ENCODE measurements around the gene AKR1B15.
"Not testable (repeated sequence)": the region's sequence is repeated elsewhere in the genome, so short reads cannot be mapped to it uniquely, and the experiment has no call there.

The AKR1B15 gene

DNA sequence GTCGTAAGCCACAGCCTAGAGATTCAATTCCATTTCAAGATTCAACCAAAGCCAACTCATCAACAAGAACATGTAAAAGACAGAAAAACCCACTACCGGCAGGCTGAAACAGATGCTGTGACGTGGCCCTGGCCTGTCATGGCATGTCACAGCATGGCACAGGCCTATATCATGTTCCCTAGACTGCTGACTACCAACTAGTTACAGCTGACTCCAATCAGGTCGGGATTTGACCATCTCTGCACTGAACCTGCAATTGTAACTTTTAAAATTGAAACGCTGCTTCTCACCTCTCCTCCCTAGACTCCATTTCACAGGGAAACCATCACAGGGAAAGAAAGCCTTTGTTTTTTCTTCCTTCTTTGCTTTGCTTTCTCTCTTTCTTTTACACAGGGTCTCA lies 12.7 kb downstream of the AKR1B15 start:
- not testable (repeated sequence) for DNase-seq (ENCODE audit: low read depth, low spot score)

GRCh38 chr7:134562136-134562535 lies 13.2 kb downstream of the AKR1B15 start:
- no peak for DNase-seq (ENCODE audit: low read depth, low spot score)

GRCh38 chr7:134563398-134563749 lies 14.5 kb downstream of the AKR1B15 start:
- DNase-seq (ENCODE audit: low read depth, low spot score), result not testable (repeated sequence)

- no peak for DNase-seq (ENCODE audit: low read depth, low spot score)
These were observed 16.8 kb downstream of the AKR1B15 start for GRCh38 chr7:134565643-134566136.

- DNase-seq (ENCODE audit: low read depth, low spot score), result no peak
These were observed 18.5 kb downstream of the AKR1B15 start for GRCh38 chr7:134567368-134567767.

GRCh38 chr7:134569962-134570361 lies 21.1 kb downstream of the AKR1B15 start:
- not testable (repeated sequence) for DNase-seq (ENCODE audit: low read depth, low spot score)

GRCh38 chr7:134571101-134571500 lies 22.2 kb downstream of the AKR1B15 start:
- DNase-seq (ENCODE audit: low read depth, low spot score), result no peak

DNA sequence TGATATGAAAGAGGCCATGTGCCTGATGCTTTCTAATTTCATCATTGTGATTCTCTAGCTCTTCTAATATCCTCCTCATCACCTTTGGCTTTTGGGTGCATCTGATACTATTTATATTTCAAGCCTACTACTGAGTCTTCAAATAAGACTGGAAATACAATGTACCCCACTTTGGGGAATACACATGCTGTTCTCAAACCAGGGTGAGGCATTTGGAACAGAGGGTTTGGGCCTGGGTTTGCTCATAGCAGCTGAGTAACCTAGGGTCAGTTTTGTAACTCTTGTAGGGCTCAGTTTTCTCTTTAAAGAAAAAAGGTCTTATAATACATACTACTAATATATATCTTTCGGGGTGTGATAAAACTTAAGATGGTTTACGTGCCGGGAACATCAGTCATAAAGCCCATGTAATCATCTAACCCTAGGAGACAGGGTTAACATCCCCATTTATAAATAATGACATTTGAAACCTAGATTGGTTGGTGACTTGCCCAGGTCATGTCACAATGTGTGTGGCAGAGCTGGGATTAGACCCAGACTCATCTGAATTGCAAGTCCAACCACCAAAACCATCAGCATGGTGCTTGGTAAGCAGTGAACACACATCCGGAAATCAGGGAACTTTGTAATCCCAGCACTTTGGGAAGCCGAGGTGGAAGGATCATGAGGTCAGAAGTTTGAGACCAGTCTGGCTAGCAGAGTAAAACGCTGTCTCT lies 23.0 kb downstream of the AKR1B15 start:
- no peak for DNase-seq (ENCODE audit: low read depth, low spot score)

DNA sequence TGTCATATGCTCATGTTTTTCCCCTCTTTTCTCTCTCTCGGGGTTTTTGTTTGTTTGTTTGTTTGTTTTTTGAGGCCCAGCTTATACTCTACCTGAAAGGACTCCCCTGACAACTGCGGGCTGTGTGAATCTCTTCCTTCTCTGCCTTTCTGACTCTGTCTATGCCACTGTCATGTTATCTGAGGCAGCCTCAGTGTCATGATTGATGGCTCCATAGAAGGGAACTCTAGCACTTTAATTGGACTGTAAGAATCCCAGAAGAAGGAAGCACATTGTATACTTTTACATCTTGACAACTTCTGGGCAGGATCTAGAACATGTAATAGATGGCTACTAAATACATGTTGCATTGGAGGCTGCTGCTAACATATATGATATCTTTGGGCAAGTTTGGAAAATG lies 25.4 kb downstream of the AKR1B15 start:
- DNase-seq (ENCODE audit: low read depth, low spot score), result no peak

GRCh38 chr7:134584290-134584689 lies 35.4 kb downstream of the AKR1B15 start:
- no peak for DNase-seq (ENCODE audit: low read depth, low spot score)

DNA sequence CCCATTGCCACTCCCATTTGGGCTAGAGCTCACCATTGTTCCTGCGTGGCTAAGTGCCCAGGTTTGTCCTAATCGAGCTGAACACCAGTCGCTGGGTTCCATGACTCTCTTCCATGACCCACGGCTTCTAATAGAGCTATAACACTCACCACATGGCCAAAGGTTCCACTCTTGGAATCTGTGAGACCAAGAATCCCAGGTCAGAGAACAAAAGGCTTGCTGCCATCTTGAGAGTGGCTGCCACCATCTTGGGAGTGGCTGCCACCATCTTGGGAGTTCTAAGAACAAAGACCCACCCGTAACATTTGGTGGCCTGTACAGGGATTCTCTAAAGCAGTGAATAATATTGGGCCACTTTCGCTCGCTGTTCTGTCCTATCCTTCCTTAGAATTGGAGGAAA lies 37.0 kb downstream of the AKR1B15 start:
- DNase-seq (ENCODE audit: low read depth, low spot score), result no peak

GRCh38 chr7:134587750-134588149 lies 38.8 kb downstream of the AKR1B15 start:
- no peak for DNase-seq (ENCODE audit: low read depth, low spot score)

- DNase-seq (ENCODE audit: low read depth, low spot score), result no peak
These were observed 40.6 kb downstream of the AKR1B15 start for GRCh38 chr7:134589491-134589941.

GRCh38 chr7:134593530-134594392 lies 44.9 kb downstream of the AKR1B15 start:
- DNase-seq (ENCODE audit: low read depth, low spot score), result no peak

DNA sequence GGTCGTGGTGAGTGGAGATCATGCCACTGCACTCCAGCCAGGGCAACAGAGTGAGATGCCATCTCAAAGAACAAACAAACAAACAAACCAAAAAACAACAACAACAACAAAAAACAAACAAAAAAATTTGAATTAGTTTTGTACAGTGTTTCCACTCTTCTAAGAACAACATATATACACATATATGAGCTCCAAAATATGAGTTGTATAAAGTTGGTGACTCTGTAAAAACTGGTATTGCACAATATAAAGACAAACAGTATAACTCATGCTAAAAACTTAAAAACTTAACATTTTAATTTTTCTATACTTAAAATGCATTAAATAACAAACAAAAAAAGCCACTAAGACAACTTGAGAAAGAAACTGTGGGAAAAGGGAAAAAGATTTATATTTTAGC lies 46.0 kb downstream of the AKR1B15 start:
- no peak for DNase-seq (ENCODE audit: low read depth, low spot score)

- no peak for DNase-seq (ENCODE audit: low read depth, low spot score)
These were observed 50.5 kb downstream of the AKR1B15 start for GRCh38 chr7:134599371-134599770.

- DNase-seq (ENCODE audit: low read depth, low spot score), result no peak
These were observed 52.5 kb downstream of the AKR1B15 start for GRCh38 chr7:134601459-134601858.

- DNase-seq (ENCODE audit: low read depth, low spot score), result no peak
These were observed 54.1 kb downstream of the AKR1B15 start for GRCh38 chr7:134602881-134603451.

DNA sequence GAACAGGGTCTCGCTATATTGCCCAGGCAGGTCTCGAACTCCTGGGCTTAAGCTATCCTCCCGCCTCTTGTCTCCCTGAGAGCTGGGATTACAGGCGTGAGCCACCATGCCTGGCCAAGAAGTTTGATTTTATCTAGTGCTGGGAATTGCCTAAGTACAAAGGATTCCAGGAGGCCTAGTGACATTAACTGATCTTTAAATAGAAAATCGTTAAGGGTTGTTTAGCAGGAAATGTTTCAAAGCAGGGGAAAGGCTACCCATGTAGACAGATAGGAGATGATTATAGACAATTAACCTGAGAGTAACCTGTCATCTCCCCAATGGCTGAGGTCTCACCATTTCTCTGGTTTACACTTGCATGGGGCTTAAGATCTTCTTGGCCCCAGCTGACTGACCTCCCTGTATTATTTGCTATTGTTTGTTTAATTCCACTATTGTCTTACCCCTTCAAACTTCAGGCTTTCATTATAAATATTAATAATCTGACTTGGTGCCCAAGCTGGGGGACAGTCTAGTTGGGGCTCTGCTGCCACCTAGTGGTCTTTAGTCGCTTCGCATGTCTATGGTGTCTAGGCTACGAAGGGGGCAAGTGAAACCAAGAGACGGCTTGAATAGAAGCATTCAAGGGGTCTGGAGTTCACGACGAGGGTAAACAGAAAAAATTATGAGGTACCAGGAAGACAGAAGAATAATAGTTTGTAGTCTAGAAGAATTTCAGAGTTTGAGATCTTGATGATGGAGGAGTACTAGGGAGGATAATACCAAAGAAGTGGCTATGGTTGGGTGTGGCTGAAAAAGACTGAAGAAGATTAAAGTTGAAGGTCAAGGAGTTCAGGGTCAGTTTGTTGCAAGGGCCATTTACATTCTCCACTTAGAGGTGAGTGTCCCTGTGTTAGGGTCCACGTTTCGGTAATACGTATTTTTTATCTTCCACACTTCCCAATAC lies 57.3 kb downstream of the AKR1B15 start:
- peak; percentile 38 for DNase-seq (ENCODE audit: low read depth, low spot score)

- no peak for DNase-seq (ENCODE audit: low read depth, low spot score)
These were observed 62.8 kb downstream of the AKR1B15 start for GRCh38 chr7:134611611-134612151.

GRCh38 chr7:134612197-134612596 lies 63.3 kb downstream of the AKR1B15 start:
- no peak for DNase-seq (ENCODE audit: low read depth, low spot score)
